Measurements from ENCODE around the gene ATF6. TPM values are rescaled to one million over a fixed set of nuclear protein-coding genes. Genes with fewer than 3 reads are reported as not detected.

Gene ATF6
- total RNA-seq (2021; ENCODE audit: unreplicated experiment) (16.4 TPM), Bru-seq, nascent RNA (percentile 78 among the genes with signal in this experiment), BruChase-seq, experiment 1, labeled RNA remaining after a 2-hour chase (percentile 62 among the genes with signal in this experiment), BruChase-seq, experiment 2, labeled RNA remaining after a 6-hour chase (percentile 72 among the genes with signal in this experiment)
- polyA plus RNA-seq (2012; ENCODE audit: insufficient read length): 8.4 TPM
- long read RNA-seq, full-length matches to known transcripts: 33 of 60 reads
- long read RNA-seq, partial matches to known transcripts: 8 of 60 reads
- long read RNA-seq, other reads (novel, unspliced or antisense): 19 of 60 reads

GRCh38 chr1:161766102-161766981 lies at the start of gene ATF6:
Gene ATF6 (plus strand): TSS chr1:161766320. CDS start chr1:161766361, 41 bp downstream.
- DNase-seq (ENCODE audit: low read depth, low spot score) (peak; percentile 89), ATAC-seq (peak; percentile 86)
- in situ Hi-C loops (cut with HindIII; ENCODE audit: low pct_unique_long_range_greater_than_20kb, low sequenced_read_pairs) (no loop called here), intact Hi-C loops (cut with micrococcal nuclease; ENCODE audit: unreplicated experiment) (loop anchor here (10.0 kb wide), 1 partner anchor 628 kb away; no protein-coding TSS in a partner anchor)
- ChIA-PET POLR2A (no interaction called here), CTCF (interaction anchor here (0.9 kb wide), 1 partner anchor 271 kb away, joined by 7 read pairs; no protein-coding TSS in a partner anchor)
- peak within 1 kb of the TSS; percentile 94 for H3K27ac ChIP-seq (ENCODE audit: low read length)
- H3K36me3 ChIP-seq (ENCODE audit: control insufficient read depth, insufficient read depth, low read length): peaks cover 7% of the 10 kb centered on the region; the same call in 1 of the 2 replicates
- BruUV-seq (replicated peaks): no TSS peak
- H3K9me3 ChIP-seq (ENCODE audit: control insufficient read depth, insufficient read depth, low read depth, low read length): no peaks in the 10 kb centered on the region
- H3K27me3 ChIP-seq (ENCODE audit: control insufficient read depth, insufficient read depth, low read length): no peaks in the 10 kb centered on the region
- TF ChIP-seq POLR2AphosphoS5 (IDR thresholded peaks at IDR 0.05; ENCODE audit: low read depth, low read length): peak; percentile 87
- TF ChIP-seq, protein P1, sequence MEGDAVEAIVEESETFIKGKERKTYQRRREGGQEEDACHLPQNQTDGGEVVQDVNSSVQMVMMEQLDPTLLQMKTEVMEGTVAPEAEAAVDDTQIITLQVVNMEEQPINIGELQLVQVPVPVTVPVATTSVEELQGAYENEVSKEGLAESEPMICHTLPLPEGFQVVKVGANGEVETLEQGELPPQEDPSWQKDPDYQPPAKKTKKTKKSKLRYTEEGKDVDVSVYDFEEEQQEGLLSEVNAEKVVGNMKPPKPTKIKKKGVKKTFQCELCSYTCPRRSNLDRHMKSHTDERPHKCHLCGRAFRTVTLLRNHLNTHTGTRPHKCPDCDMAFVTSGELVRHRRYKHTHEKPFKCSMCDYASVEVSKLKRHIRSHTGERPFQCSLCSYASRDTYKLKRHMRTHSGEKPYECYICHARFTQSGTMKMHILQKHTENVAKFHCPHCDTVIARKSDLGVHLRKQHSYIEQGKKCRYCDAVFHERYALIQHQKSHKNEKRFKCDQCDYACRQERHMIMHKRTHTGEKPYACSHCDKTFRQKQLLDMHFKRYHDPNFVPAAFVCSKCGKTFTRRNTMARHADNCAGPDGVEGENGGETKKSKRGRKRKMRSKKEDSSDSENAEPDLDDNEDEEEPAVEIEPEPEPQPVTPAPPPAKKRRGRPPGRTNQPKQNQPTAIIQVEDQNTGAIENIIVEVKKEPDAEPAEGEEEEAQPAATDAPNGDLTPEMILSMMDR (IDR thresholded peaks at IDR 0.05): no peak
- peak in 1 of 2 experiments; percentile 33; a peak in 1 of 4 replicates for TF ChIP-seq REST (IDR thresholded peaks at IDR 0.05; ENCODE audit: insufficient read depth in 1 of 2, low read depth in 2 of 2, low read length in 1 of 2)
- peak; percentile 86; the same call in 1 of the 2 replicates for TF ChIP-seq SIN3A (IDR thresholded peaks at IDR 0.05; ENCODE audit: borderline replicate concordance, insufficient read depth, low read depth, low read length)
- 0 out of 2 replicates have a peak, but pooled peaks have one; percentile 43 for TF ChIP-seq TCF7L2 (IDR thresholded peaks at IDR 0.05; ENCODE audit: low read depth, low read length)
- peak within 1 kb of the TSS; percentile 99 to 100 for H3K4me3 ChIP-seq (ENCODE audit: low read depth in 2 of 2, low read length in 2 of 2)
- peaks cover 6% of the 10 kb centered on the region; the same call in 1 of the 2 replicates for H3K4me1 ChIP-seq (ENCODE audit: control insufficient read depth, insufficient read depth, low read length)

DNA sequence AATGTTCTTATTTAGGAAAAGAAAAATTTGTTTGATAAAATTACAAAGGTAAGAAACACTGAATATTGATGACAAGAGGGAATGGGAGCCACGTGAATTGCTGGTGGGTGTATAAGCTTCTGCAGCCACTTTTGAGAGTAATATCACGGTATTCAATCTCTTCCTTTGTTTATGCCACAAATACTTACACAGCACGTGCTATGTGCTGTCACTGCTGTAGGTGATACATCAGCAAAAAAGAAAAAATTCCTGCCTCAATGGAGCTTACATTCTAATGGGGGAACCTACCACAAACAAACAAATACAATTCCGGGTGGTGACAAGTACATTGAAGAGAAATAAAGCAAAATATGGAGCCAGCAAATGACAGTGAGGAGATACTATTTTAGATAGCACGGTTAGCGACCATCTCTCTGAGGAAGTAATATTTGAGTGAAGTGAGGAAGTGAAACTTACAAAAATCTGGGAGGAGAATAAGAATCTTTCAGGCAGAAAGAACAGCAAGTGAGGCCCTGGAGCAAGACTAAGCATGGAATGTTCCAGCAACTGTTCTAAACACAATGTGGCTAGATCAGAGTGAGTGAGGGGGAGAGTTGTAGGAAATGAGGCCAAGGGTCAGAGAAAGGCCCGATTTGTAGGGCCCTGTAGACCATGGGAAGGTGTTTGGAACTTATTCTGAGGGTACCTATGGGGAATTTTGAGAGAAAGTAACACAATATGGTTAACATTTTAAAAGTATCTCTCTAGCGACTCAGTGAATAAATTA lies 47.4 kb upstream of the ATF6 start:
- Histone ChIP-seq H3K27me3 (ENCODE audit: control insufficient read depth, insufficient read depth, low read length) (peaks cover 3% of the 10 kb centered on the region; the same call in 1 of the 2 replicates), H3K4me3 (ENCODE audit: low read depth in 2 of 2, low read length in 2 of 2) (no peak overlapping the region), H3K27ac (ENCODE audit: low read length) (no peak overlapping the region), H3K36me3 (ENCODE audit: control insufficient read depth, insufficient read depth, low read length) (no peaks in the 10 kb centered on the region), H3K4me1 (ENCODE audit: control insufficient read depth, insufficient read depth, low read length) (no peaks in the 10 kb centered on the region), H3K9me3 (ENCODE audit: control insufficient read depth, insufficient read depth, low read depth, low read length) (no peaks in the 10 kb centered on the region)
- DNase-seq (ENCODE audit: low read depth, low spot score) (no peak), ATAC-seq (no peak)
- ChIA-PET POLR2A (interaction anchor here (0.6 kb wide), 1 partner anchor 107 kb away, joined by 10 read pairs; no protein-coding TSS in a partner anchor), CTCF (no interaction called here)
- in situ Hi-C loops (cut with HindIII; ENCODE audit: low pct_unique_long_range_greater_than_20kb, low sequenced_read_pairs) (no loop called here), intact Hi-C loops (cut with micrococcal nuclease; ENCODE audit: unreplicated experiment) (no loop called here)
- TF ChIP-seq TCF7L2 (IDR thresholded peaks at IDR 0.05; ENCODE audit: low read depth, low read length): no peak
- TF ChIP-seq, protein P1 (IDR thresholded peaks at IDR 0.05): no peak
- no peak for TF ChIP-seq REST (IDR thresholded peaks at IDR 0.05; ENCODE audit: insufficient read depth in 1 of 2, low read depth in 2 of 2, low read length in 1 of 2)
- TF ChIP-seq POLR2AphosphoS5 (IDR thresholded peaks at IDR 0.05; ENCODE audit: low read depth, low read length): no peak
- no peak for TF ChIP-seq SIN3A (IDR thresholded peaks at IDR 0.05; ENCODE audit: borderline replicate concordance, insufficient read depth, low read depth, low read length)
- no TSS peak for BruUV-seq (replicated peaks)

Data from Panc1 (cell line).